Neutrophil (primary cell): ENCODE results near the gene GUCY1B1.
"Not testable (repeated sequence)": the region's sequence is repeated elsewhere in the genome, so short reads cannot be mapped to it uniquely, and the experiment has no call there.

Experiments used
- H3K27ac ChIP-seq: fragments of 200-600 bp; sonication (generic); 2 replicates; pipeline ENCODE4 v1.5.1; 2016; ENCODE audit warnings: mild to moderate bottlenecking, moderate library complexity
- H3K27me3 ChIP-seq: fragments of 200-600 bp; sonication (generic); 2 replicates; pipeline ENCODE4 v1.6.0; 2016; ENCODE audit warnings: mild to moderate bottlenecking
- H3K36me3 ChIP-seq: fragments of 200-600 bp; sonication (generic); 2 replicates; pipeline ENCODE4 v1.5.1; 2017
- H3K4me1 ChIP-seq, 2 experiments: fragments of 200-600 bp in 1 of 2; sonication (generic) in 1 of 2; 1 replicate in 1 of 2; 2 replicates in 1 of 2; pipeline versions ENCODE4 v1.5.1 to v1.6.1; 2013 to 2016; ENCODE audit warnings: low read depth in 1 of 2, low read length in 1 of 2, mild to moderate bottlenecking in 1 of 2, moderate library complexity in 1 of 2; ENCODE audit not compliant: control insufficient read depth in 1 of 2, insufficient read depth in 1 of 2
- H3K4me3 ChIP-seq, 2 experiments: fragments of 200-600 bp in 1 of 2; sonication (generic) in 1 of 2; 1 replicate in 1 of 2; 2 replicates in 1 of 2; pipeline ENCODE4 v1.5.1; 2013 to 2016; ENCODE audit warnings: low read depth in 1 of 2, low read length in 1 of 2, mild to moderate bottlenecking in 1 of 2, moderate library complexity in 1 of 2
- H3K9me3 ChIP-seq: fragments of 200-600 bp; sonication (generic); 2 replicates; pipeline ENCODE4 v1.5.1; 2016
- CTCF ChIP-seq: fragments of 200-600 bp; sonication (generic); IDR thresholded peaks from 2 replicates; pipeline ENCODE4 v1.5.1; 2016; ENCODE audit warnings: antibody characterized with exemption

The GUCY1B1 gene

GRCh38 chr4:155787113-155787710 lies 28.4 kb downstream of the GUCY1B1 start:
- H3K4me1 ChIP-seq: no peaks in the 10 kb centered on the region
- TF ChIP-seq CTCF: no peak
- no peak overlapping the region for H3K27ac ChIP-seq
- H3K27me3 ChIP-seq: no peaks in the 10 kb centered on the region
- H3K36me3 ChIP-seq: no peaks in the 10 kb centered on the region
- no peak overlapping the region for H3K4me3 ChIP-seq
- no peaks in the 10 kb centered on the region for H3K9me3 ChIP-seq

GRCh38 chr4:155789391-155789790 lies 30.6 kb downstream of the GUCY1B1 start:
- no peaks in the 10 kb centered on the region for H3K36me3 ChIP-seq
- H3K27ac ChIP-seq: no peak overlapping the region
- no peak for TF ChIP-seq CTCF
- no peaks in the 10 kb centered on the region for H3K27me3 ChIP-seq
- no peak overlapping the region for H3K4me3 ChIP-seq
- H3K4me1 ChIP-seq: no peaks in the 10 kb centered on the region
- H3K9me3 ChIP-seq: no peaks in the 10 kb centered on the region

- Histone ChIP-seq H3K27me3 (no peaks in the 10 kb centered on the region), H3K36me3 (no peaks in the 10 kb centered on the region), H3K4me3 (no peak overlapping the region), H3K4me1 (no peaks in the 10 kb centered on the region), H3K27ac (no peak overlapping the region), H3K9me3 (no peaks in the 10 kb centered on the region)
- no peak for TF ChIP-seq CTCF
Observed at GRCh38 chr4:155789982-155790381, 31.2 kb downstream of the GUCY1B1 start.

- TF ChIP-seq CTCF: no peak
- Histone ChIP-seq H3K27me3 (no peaks in the 10 kb centered on the region), H3K4me3 (no peak overlapping the region), H3K27ac (no peak overlapping the region), H3K4me1 (no peaks in the 10 kb centered on the region), H3K36me3 (no peaks in the 10 kb centered on the region), H3K9me3 (no peaks in the 10 kb centered on the region)
Observed at GRCh38 chr4:155794589-155795236, 35.9 kb downstream of the GUCY1B1 start.

GRCh38 chr4:155795991-155796390 lies 37.2 kb downstream of the GUCY1B1 start:
- no peaks in the 10 kb centered on the region for H3K36me3 ChIP-seq
- TF ChIP-seq CTCF: no peak
- no peak overlapping the region for H3K4me3 ChIP-seq

GRCh38 chr4:155797581-155797980 lies 38.8 kb downstream of the GUCY1B1 start:
- H3K4me1 ChIP-seq, H3K9me3 ChIP-seq, H3K4me3 ChIP-seq, H3K27ac ChIP-seq, H3K36me3 ChIP-seq, H3K27me3 ChIP-seq: not testable (repeated sequence)

More at GRCh38 chr4:155795991-155796390, 37.2 kb downstream of the GUCY1B1 start:
- no peaks in the 10 kb centered on the region for H3K4me1 ChIP-seq
- no peaks in the 10 kb centered on the region for H3K27me3 ChIP-seq
- H3K9me3 ChIP-seq: no peaks in the 10 kb centered on the region
- H3K27ac ChIP-seq: no peak overlapping the region
